Smooth muscle cell (in vitro differentiated cells): Measurements from ENCODE around the gene ZNF730. TPM values are rescaled to one million over a fixed set of nuclear protein-coding genes. Genes with fewer than 3 reads are reported as not detected.
"Not testable (repeated sequence)": the region's sequence is repeated elsewhere in the genome, so short reads cannot be mapped to it uniquely, and the experiment has no call there.

Experiments
- DNase-seq: peaks from one replicate; lab custom pipeline; 2025; ENCODE audit not compliant: unreplicated experiment; lab: John Stamatoyannopoulos, UW
- H2AFZ ChIP-seq: fragments of 200-600 bp; sonication (generic); 2 replicates; pipeline ENCODE4 v1.6.0; 2016; ENCODE audit warnings: antibody characterized with exemption, low read depth, mild to moderate bottlenecking
- H3F3A ChIP-seq: fragments of 200-600 bp; sonication (generic); 2 replicates; pipeline ENCODE4 v1.6.0; 2017; ENCODE audit warnings: antibody characterized with exemption, low read depth
- H3K27ac ChIP-seq: fragments of 200-600 bp; sonication (generic); 2 replicates; pipeline ENCODE4 v1.5.1; 2016; ENCODE audit warnings: low read depth, mild to moderate bottlenecking
- H3K27me3 ChIP-seq: fragments of 200-600 bp; sonication (generic); 2 replicates; pipeline ENCODE4 v1.6.1; 2016; ENCODE audit warnings: low read depth, mild to moderate bottlenecking
- H3K36me3 ChIP-seq: fragments of 200-600 bp; sonication (generic); 2 replicates; pipeline ENCODE4 v1.5.1; 2016; ENCODE audit warnings: low read depth
- H3K4me1 ChIP-seq: fragments of 200-600 bp; sonication (generic); 2 replicates; pipeline ENCODE4 v1.5.1; 2016; ENCODE audit warnings: low read depth
- H3K4me2 ChIP-seq: fragments of 200-600 bp; sonication (generic); 2 replicates; pipeline ENCODE4 v1.6.0; 2016; ENCODE audit warnings: mild to moderate bottlenecking
- H3K4me3 ChIP-seq: fragments of 200-600 bp; sonication (generic); 2 replicates; pipeline ENCODE4 v1.5.1; 2016; ENCODE audit warnings: mild to moderate bottlenecking
- H3K79me2 ChIP-seq: fragments of 200-600 bp; sonication (generic); 2 replicates; pipeline ENCODE4 v1.6.0; 2016; ENCODE audit warnings: low read depth, mild to moderate bottlenecking
- H3K9ac ChIP-seq: fragments of 200-600 bp; sonication (generic); 2 replicates; pipeline ENCODE4 v1.6.0; 2016; ENCODE audit warnings: low read depth
- H3K9me3 ChIP-seq: fragments of 200-600 bp; sonication (generic); replicated peaks from 2 replicates; pipeline ENCODE4 v1.5.1; 2016; ENCODE audit warnings: low read depth
- H4K20me1 ChIP-seq: fragments of 200-600 bp; sonication (generic); 2 replicates; pipeline ENCODE4 v1.6.0; 2016; ENCODE audit warnings: low read depth
- WGBS: methylation state at CpG from one replicate; pipeline ENCODE4 v1.1.7; 2016; ENCODE audit warnings: low lambda C conversion rate; 5-methylcytosine and 5-hydroxymethylcytosine counted together
- polyA plus RNA-seq: library from polyadenylated mRNA; unstranded; fragments of >200 nt; fragmentation: Nextera tagmentation; extraction: Ambion mirVana; gene quantifications from 2 replicates; pipeline ENCODE4 v1.2.1, GENCODE V29; 2016
- total RNA-seq: library from RNA; depleted of rRNA; stranded (reverse); fragments of >200 nt; gene quantifications from 2 replicates; pipeline ENCODE4 v1.2.3, GENCODE V29; 2014
- TF ChIP-seq, protein P1 (sequence below): fragments of 200-600 bp; sonication (generic); IDR thresholded peaks from 2 replicates; pipeline ENCODE4 v1.5.1; 2017; ENCODE audit warnings: borderline replicate concordance, mild to moderate bottlenecking, antibody characterized with exemption; ENCODE audit not compliant: insufficient read depth, poor library complexity, severe bottlenecking

The ZNF730 gene
- total and polyA plus RNA-seq, 2 experiments from 2014 or later: 2.4 to 8.4 TPM

- Histone ChIP-seq H3K27ac (no peak overlapping the region), H3F3A (no peaks in the 10 kb centered on the region), H3K79me2 (no peaks in the 10 kb centered on the region), H3K9ac (no peak overlapping the region), H3K4me1 (peaks cover 13% of the 10 kb centered on the region), H3K9me3 (no peaks in the 10 kb centered on the region), H3K4me2 (peak overlapping the region; percentile 95), H3K27me3 (no peaks in the 10 kb centered on the region), H2AFZ (no peak overlapping the region), H3K4me3 (peak overlapping the region; percentile 83), H3K36me3 (no peaks in the 10 kb centered on the region), H4K20me1 (no peaks in the 10 kb centered on the region)
- 48% methylated on average over 3 of the region's 3 CpGs for WGBS
- TF ChIP-seq, protein P1, sequence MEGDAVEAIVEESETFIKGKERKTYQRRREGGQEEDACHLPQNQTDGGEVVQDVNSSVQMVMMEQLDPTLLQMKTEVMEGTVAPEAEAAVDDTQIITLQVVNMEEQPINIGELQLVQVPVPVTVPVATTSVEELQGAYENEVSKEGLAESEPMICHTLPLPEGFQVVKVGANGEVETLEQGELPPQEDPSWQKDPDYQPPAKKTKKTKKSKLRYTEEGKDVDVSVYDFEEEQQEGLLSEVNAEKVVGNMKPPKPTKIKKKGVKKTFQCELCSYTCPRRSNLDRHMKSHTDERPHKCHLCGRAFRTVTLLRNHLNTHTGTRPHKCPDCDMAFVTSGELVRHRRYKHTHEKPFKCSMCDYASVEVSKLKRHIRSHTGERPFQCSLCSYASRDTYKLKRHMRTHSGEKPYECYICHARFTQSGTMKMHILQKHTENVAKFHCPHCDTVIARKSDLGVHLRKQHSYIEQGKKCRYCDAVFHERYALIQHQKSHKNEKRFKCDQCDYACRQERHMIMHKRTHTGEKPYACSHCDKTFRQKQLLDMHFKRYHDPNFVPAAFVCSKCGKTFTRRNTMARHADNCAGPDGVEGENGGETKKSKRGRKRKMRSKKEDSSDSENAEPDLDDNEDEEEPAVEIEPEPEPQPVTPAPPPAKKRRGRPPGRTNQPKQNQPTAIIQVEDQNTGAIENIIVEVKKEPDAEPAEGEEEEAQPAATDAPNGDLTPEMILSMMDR: no peak
- DNase-seq: no peak
Observed at GRCh38 chr19:23118400-23118799, 1.6 kb downstream of the ZNF730 start.

- not testable (repeated sequence) for H3K4me2 ChIP-seq, H3K27ac ChIP-seq, DNase-seq, H3K9me3 ChIP-seq, H3F3A ChIP-seq, H3K27me3 ChIP-seq, H3K4me1 ChIP-seq, H2AFZ ChIP-seq, H3K79me2 ChIP-seq, H3K4me3 ChIP-seq, H4K20me1 ChIP-seq, H3K9ac ChIP-seq
- 100% methylated on average over 1 of the region's 24 CpGs for WGBS
- peaks cover 14% of the 10 kb centered on the region for H3K36me3 ChIP-seq
Observed at GRCh38 chr19:23134211-23134610, 17.4 kb downstream of the ZNF730 start.

DNA sequence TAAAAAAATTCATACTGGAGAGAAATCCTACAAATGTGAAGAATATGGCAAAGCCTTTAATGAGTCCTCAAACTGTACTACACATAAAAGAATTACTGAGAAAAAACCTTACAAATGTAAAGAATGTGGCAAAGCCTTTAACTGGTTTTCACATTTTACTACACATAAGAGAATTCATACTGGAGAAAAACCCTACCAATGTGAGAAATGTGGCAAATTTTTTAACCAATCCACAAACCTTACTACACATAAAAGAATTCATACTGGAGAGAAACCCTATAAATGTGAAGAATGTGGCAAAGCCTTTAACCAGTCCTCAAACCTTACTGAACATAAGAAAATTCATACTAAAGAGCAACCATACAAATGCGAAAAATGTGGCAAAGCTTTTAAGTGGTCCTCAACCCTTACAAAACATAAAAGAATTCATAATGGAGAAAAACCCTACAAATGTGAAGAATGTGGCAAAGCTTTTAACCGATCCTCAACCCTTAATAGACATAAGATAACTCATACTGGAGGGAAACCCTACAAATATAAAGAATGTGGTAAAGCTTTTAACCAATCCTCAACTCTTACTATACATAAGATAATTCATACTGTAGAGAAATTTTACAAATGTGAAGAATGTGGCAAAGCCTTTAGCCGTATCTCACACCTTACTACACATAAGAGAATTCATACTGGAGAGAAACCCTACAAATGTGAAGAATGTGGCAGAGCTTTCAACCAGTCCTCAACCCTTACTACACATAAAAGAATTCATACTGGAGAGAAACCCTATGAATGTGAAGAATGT is 29.0 kb downstream of the ZNF730 start:
- Histone ChIP-seq H3K27me3 (no peaks in the 10 kb centered on the region), H3K4me1 (no peaks in the 10 kb centered on the region), H3K27ac (no peak overlapping the region), H3K9me3 (peaks cover 46% of the 10 kb centered on the region), H3K9ac (no peak overlapping the region), H3K4me3 (no peak overlapping the region), H3K36me3 (peaks cover 32% of the 10 kb centered on the region), H3F3A (no peaks in the 10 kb centered on the region), H4K20me1 (no peaks in the 10 kb centered on the region), H2AFZ (no peak overlapping the region), H3K4me2 (no peak overlapping the region), H3K79me2 (no peaks in the 10 kb centered on the region)
- TF ChIP-seq, protein P1: no peak
- WGBS: 92% methylated on average over 3 of the region's 3 CpGs
- no peak for DNase-seq

DNA sequence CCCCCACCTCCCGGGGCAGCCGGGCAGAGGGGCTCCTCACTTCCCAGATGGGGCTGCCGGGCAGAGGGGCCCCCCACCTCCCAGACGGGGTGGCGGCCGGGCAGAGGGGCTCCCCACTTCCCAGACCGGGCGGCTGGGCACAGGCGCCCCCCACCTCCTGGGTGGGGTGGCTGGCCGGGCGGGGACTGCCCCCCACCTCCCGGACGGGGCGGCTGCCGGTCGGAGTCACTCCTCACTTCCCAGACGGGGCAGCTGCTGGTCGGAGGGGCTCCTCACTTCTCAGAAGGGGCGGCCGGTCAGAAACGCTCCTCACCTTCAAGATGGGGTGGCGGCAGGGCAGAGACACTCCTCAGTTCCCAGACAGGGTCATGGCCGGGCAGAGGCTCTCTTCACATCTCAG is 43.9 kb downstream of the ZNF730 start:
- Histone ChIP-seq H3K36me3 (no peaks in the 10 kb centered on the region), H3K4me3 (no peak overlapping the region), H2AFZ (no peak overlapping the region), H4K20me1 (no peaks in the 10 kb centered on the region), H3K27me3 (no peaks in the 10 kb centered on the region), H3K9me3 (peaks cover 5% of the 10 kb centered on the region), H3K79me2 (no peaks in the 10 kb centered on the region), H3K4me1 (no peaks in the 10 kb centered on the region), H3K4me2 (no peak overlapping the region), H3K27ac (no peak overlapping the region), H3K9ac (no peak overlapping the region), H3F3A (no peaks in the 10 kb centered on the region)
- DNase-seq: no peak
- WGBS: 91% methylated on average over 19 of the region's 23 CpGs
- TF ChIP-seq, protein P1: no peak

GRCh38 chr19:23168286-23168685 is 51.5 kb downstream of the ZNF730 start:
- H3K27ac ChIP-seq, H3K9me3 ChIP-seq, H2AFZ ChIP-seq, H3K4me3 ChIP-seq, H3F3A ChIP-seq, H3K79me2 ChIP-seq, H3K36me3 ChIP-seq, H4K20me1 ChIP-seq, H3K4me1 ChIP-seq, H3K9ac ChIP-seq, H3K4me2 ChIP-seq, DNase-seq, H3K27me3 ChIP-seq: not testable (repeated sequence)
- 42% methylated on average over 9 of the region's 9 CpGs for whole genome bisulfite sequencing
